EH (cell line): ENCODE results near the gene NSFL1C.

Source experiments
- DNase-seq: peaks from one replicate; pipeline ENCODE4 v3.0.0-alpha.2; 2015; ENCODE audit warnings: low read depth

NSFL1C gene

DNA sequence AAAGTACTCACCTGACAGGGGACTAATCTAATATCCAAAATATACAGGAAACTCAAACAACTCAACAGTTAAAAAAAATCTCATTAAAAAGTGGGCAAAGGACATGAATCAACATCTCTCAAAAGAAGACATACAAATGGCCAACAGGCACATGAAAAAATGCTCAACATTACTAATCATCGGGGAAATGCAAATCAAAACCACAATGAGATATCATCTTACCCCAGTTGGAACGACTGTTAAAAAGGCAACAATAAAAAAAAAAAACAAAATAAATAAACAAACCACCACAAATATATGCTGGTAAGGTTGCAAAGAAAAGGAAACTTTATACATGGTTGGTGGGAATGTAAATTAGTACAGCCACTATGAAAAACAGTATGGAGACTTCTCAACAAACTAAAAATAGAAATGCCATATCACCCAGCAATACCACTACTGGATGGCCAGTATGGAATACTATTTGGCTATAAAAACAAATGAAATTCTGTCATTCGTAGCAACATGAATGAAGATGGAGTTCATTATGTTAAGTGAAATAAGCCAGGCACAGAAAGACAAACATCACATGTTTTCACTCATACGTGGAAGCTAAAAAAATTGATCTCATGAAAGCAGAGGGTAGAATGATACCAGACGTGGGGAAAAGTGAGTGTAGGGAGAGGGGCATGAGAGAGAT is 17.9 kb upstream of the NSFL1C start:
- DNase-seq, result peak; percentile 66

DNA sequence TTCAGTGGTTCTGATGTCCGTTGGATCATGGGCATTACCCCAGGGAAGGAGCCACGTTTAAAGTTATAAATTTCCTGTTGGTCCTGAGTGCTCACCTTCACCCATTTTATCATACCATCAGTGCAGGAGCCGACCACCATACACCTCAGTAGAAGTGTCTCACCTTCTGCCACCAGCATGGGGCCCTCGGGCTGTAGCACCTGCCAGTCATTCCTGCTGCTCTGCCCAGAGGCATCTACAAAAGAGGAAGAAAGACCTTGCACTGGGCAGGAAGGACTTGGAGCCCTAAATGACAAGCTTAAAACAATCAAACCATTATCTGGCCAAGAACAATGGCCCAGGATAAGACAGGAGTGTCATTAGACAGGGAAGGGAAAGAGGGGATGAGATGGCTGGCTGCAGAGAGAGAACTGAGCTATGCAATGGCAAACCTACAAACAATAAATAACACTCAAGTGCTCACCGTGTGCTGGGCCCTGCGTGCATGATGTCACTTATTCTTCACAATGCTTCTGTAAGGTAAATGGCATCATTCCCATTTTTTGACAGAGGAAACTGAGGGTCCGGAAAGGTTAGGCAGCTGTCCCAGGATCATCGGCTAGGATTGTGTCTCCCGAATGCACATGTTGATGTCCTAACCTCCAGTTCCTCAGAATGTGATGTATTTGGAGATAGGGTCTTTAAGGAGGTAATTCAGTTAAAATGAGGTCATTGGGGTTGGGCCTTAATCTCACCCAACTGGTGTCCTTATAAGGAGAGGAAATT is 13.4 kb upstream of the NSFL1C start:
- no peak for DNase-seq

DNA sequence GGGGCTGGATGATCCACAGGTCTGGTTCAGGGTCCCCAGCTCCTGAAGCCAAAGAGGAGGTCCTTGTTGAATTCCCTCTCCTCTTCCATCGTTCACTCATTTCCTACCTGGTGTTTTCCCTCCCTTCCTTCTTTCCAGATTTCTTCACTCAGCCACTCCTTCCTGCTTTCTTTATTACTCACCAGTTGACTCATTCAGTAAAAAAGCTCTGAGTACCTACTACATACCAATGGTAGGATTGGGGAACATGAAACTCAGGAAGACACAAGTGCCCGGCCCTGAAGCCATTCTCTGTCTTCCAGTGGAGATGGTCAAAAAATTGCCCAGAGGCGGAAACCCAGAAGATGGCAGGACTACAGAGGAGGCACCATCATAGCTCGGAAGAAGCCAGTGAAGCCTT is 11.9 kb upstream of the NSFL1C start:
- peak; percentile 73 for DNase-seq

DNA sequence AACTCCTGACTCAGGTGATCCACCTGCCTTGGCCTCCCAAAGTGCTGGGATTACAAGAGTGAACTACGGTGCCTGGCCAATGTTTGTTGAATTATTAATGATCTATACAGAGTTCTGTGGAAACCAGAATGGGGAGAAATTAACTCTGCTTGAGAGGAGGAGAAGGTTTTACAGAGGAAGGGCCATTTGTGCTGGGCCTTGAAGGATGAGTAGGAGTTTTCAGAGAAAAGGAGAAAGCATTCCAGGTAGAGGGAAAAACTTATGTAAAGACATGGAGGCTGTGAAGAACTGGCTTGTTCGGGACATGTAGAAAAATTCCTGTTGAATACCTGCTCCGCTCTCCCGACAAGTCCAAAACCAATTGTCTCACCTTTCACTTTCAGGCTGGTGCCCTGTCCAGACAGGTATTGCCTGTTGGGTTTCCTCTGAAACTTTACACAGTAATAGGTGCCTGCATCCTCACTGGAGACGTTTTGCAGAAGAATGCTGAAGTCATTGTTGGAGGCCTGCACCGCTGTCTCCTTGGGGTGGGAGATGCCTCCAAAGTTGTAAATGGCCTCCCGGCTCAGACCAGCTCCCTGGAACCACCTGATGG is 11.3 kb upstream of the NSFL1C start:
- DNase-seq, result no peak

DNA sequence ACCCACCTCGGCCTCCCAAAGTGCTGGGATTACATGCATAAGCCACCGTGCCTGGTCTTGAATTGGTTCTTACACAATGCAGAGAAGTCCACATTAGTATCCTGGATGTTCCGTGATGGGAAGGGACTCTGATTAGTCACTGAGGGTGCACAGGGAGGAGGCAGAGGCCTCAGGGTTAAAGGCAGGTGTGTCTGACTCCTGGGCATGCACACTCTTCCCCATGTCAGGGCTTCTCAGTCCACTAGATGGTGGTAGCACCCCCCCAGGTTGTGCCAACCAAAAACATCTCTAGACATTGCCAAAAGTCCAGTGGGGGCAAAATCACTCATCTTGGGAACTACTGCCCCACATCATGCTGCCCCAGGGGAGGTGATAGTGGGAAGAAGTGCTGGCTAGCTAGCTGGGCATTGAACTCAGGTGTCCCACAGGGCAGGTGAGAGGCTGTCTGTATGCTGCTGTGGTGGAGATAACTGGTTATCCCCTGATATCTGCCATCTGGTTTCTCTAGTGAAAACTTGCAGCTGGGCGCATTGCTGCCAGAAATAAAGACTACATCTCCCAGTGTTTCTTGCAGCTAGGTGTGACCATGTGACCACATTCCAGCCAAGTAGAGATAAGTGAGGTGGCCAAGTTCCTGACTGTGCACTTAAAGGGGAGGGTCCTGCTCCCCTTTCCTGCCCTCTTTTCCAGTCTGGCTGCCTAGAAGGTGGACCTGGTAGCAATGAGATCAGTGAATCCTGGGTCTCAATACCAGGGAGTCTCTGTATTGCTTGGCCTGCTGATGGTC is 8.4 kb upstream of the NSFL1C start:
- DNase-seq, result no peak

DNA sequence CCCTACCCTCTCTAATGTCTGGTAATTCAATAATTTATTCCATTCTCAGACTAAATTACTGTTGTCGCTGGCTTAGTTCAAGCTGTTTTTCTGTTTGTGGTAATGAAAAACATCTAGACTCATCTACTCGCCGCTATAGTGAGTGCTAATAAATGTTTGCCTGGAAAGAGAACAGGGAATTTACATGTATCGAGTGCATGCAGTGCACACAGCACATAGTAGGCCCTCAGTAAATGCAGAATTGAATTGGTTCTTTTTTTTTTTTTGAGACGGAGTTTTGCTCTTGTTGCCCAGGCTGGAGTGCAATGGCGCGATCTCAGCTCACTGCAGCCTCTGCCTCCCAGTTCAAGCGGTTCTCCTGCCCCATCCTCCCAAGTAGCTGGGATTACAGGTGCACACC is 7.7 kb upstream of the NSFL1C start:
- no peak for DNase-seq

DNA sequence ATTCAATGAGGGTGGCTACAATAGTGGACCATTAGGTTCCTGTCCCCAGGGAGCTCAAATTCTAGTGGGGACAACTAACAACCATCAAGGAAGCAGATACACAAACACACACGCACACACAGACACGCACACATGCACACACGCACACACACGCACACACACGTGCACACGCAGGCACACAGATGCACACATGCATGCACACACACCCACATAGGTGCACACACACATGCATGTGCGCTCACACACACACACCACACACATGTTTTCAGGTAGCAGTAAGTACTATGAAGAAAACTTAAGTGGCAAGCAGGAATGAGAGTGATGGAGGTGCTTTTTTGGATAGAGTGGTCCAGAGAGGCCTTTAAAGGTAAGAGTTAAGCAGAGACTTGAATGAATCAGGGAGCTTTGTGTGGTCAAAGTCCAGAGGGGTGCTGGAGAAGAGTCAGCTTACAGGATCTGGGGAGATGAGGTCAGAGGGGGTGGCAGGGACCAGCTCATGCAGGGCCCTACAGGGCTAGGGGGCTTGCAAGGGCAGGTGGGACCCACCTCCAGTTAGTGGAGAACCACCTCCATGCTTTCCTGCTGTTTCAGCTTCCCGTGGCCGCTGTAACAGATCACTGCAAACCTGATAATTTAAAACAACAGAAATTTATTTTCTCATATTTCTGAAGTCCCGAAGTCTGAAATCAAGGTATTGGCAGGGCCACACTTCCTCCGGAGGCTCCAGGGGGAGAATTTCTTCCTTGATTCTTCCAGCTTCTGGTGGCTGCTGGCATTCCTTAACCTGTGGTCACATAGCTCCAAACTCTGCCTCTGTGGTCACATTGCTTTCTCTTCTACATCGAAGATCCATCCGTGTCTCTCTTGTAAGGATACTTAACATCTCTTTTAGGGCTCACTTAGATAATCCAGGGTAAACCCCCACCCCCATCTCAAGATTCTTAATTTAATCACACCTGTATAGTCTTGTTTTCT is 6.9 kb upstream of the NSFL1C start:
- no peak for DNase-seq

DNA sequence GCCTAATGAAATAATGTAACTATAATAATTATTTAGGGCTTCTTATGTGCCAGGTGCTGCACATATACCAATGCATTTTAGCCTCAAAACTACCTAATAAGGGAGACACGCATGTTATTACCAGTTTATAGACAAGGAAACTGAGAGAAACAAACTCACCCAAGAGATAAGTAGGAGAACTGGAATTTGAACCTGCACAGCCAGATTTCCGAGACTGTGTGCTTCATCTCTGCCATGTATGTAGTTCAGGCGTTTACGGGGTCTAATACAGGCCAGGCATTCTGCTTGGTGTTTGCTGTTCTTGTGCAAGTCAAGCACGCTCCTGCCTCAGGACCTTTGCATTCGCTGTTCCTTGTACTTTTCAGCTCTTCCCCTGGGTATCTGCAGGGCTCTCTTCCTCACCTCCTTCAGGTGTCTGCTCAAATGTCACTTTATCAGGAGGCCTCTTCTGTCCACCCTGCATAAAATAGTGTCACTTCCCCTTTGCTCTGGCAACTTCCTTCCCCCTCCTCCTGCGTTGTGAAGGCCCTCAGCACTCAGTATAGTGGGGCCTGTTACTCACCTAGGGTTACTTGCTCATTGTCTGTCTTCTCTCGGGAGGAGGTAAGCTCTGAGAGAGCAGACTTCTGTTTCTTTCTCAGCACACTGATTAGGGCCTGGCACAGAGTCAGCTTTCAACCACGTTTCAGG is 6.1 kb upstream of the NSFL1C start:
- no peak for DNase-seq

DNA sequence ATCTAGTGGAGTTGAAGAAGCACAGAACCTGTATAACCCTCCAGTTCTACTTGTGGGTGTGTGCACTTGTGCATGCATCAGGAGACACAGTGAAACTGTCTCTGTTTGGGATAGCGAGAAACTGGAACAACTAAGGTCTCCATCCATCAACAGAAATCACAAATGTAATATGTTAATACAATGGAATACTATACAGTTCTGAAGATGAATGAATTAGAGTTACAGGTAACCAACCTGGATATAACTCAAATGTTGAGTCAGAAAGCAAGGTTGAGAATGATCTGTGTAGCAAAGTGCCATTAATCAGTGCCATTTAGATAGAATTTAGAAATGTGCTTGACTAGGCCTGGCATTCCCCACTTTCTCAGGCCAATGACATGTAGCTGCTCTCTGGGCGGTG is 4.6 kb upstream of the NSFL1C start:
- DNase-seq, result no peak

DNA sequence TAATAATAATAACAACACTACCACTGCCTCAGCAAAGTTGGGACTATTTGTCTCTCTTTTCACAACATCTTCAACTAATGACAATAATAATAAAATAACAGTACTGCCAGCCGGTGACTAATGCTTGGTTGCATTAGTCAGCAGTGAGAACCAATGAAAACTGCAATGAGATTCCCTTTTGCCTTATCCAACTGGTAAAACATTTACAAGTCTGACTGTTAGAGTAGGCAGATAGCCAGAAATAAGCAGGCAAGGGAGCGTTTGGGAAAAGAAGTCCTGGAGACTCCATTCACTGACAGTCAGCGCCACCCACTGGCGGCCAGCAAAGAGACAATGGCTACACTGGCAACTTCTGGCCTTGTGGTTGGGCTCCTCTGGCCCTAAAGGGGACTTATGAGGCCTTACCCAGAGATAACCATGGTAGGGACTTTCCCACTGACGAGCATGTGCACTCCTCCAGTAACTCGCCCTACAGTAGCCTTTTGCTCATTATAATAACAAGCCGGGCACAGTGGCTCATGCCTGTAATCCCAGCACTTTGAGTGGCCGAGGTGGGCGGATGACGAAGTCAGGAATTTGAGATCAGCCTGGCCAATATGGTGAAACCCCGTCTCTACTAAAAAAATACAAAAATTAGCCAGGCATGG is 3.4 kb upstream of the NSFL1C start:
- DNase-seq, result peak; percentile 100

DNA sequence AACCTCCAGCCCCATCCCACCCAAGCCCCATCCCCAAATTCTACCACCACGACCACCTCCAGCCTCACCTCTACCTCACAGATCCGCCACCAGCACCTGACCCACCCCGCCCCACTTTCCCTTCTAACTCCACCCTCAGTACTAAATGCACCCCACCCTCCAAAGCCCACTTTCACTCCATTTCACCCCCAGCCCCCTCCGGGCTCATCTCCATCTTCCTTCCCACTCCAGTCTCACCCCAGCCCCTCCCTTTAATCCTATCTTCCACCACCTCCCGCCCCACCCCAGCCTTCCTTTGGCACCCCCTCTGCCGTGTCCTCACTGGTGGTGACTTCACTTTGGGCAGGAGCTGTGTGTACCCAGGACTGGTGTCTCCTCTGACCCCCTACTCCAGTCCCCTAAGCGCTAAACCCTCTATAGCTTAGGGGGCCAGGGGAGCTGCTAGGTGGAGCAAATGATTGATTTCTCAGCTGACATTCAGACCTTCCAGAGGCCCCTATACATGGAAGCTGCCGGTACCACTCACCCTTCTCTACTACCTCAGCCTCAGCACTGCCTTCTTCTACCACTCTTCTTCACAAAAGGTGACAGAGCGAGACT is 2.8 kb upstream of the NSFL1C start:
- no peak for DNase-seq

DNA sequence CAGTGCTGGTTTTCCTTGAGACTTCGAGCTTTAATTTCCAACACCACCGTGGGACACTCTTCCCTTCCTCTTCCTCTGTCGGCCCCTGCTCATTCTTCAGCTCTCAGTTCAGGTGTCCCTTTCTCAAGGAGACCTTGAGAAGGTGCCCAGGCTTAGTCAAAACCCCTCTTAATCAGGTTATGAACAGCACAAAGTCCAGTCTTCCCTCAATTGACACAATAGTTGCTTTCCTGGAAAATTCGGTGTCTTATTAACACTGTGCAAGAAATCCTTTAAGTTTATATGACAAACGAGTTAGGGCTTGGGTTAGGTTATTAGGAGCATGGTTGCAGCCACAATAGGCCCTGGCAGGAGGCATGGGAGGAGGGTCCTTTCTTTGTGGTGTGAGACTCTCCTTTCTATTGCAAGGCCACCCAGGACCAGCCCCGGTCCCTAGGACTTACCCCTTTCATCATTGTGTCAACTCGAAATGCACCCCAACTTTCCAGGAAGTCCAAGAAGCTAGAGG is 1.5 kb upstream of the NSFL1C start:
- no peak for DNase-seq

DNA sequence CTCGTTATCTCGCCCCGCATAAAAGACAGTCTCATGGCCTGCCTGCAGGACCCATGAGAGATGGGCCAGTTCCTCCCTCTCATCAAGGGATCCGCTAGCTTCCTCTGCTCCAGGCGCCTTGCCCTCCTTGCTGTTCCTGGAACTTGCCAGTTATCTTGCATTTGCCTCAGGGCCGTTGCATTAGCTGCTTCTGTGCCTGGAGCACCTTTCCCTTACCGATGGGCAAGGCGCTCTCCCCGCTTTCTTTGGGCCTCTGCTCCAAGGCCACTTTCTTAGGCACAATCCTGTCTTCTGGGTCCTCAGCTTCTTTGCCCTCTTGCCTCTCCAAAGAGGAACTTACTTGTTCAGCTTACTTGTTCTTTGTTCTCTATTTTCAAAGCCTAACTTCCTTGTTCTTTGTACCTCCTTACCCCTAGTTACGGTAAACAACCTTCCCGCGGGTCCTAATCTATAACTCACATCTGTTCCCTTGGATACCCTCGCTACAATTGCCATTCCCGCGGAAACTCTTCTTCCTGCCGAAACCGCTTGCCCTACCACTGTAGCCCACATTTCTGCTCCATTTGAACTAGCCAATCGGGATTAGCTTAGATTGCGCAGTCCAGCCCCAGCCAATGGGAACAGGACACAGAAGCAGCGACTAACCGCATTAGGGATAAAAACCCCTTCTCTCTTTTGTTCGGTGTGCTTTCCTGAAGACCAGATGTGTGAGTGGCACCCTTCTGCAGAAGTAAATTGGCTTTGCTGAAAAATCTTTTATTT is 887 bp upstream of the NSFL1C start:
- no peak for DNase-seq

DNA sequence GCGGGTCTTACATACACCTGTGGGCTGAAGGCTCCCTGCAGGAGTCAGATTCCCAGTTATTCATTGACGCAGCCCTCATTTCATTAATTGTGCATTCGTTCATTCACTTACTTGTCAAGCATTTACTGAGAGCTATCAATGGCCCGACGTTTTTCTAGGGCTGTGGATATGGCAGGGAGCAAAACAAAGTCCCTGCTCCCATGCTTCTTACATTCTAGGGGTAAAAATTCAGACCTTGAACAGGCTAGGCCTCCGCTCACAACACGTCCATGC is 369 bp upstream of the NSFL1C start:
- no peak for DNase-seq

DNA sequence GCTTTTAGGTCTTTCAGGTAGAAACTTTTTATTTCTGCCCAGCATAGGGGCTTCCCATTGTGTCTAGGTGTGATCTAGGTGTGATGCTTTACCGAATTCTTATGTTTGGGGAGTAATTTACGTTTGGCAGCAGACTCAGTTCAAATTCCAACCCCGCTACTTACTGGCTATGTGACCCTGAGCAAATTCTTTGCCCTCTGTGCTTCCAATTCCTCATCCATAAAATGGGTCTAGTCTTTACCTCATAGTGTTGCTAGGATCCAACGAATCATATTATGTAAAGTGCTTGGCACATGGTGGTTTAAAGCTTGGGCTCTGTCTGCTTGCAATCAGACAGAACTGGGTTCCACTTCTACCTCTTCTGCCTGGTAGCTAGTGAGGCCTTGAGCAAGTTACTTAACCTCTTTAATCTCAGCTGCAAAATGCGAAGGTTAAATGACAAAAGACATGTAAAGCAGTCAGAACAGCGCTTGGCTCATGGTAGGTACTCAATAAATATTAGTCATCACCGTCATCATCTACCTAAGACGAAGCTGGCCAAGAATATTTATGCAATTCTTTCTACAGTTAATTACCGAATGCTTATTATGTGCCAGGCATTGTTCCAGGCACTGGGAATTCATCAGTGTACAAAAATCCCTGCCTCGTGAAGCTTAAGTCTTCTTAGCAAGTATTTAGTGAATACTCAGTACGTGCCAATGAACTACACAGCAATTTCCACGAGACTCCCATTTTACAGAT is 1.0 kb downstream of the NSFL1C start:
- peak; percentile 41 for DNase-seq

DNA sequence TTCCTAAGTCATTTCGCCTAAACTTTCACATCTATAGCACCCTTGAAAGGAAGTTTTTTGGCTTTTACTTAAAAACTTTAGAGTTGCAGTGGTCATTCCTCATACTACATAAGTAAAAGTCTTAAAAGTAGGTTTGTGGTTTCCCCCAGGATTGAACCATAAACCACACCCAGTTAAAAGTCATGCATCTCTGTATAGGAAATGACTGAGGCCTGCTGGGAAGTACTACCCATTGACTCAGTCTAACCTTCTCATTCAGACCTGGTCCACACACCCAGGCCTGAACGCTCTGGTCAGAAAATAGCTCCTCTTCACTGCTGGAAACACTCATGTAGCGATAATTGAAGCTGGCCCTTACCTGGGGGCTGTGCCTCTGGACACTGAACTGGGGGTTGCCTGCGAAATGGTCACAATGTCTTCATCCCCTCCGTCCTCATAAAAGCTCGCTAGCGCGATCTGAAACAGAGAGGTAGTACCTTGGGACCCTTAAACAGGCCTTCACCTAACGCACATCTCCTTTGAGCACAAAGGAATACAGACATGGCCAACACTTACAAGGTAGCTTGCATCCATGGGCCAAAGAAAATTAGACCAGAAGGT is 2.6 kb downstream of the NSFL1C start:
- DNase-seq, result no peak

DNA sequence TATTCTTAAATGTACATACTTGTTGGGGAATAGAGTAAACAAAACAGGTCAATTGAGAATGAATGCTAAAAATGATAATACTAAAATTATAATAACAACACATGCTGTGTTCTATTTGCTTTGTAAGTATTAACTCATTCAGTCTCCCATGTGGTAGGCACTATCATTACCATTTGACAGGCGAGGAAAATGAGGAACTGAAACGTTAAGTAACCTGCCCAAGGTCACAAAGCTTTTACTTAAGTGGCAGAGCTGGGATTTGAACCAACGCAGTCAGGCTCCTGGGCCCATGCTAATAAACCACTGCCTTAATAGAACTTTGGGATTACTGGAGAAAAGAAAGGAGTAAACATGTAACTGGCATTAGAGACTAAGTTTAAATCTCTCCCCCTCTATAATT is 3.8 kb downstream of the NSFL1C start:
- no peak for DNase-seq

DNA sequence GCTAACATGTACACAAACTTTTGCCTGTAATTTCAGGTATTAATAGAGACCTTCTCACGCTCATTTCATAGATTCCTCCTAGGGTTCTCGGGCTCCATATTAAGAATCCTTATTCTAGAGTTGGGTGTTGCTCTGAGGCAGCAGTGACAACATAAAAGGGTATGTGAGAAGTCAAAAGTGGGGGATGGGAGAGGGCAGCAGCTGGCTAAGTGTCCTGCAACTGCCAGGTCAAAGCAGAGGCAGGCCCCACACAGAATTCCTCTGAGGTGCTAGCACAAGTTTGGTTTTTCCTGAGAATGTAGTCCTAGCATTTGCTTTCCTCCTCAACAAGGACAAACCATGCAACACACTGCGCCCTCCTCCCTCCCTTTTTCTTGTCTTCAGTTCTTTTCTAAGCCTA is 4.6 kb downstream of the NSFL1C start:
- no peak for DNase-seq
